ENCODE data around the gene ADGRA3.

Gene ADGRA3

DNA sequence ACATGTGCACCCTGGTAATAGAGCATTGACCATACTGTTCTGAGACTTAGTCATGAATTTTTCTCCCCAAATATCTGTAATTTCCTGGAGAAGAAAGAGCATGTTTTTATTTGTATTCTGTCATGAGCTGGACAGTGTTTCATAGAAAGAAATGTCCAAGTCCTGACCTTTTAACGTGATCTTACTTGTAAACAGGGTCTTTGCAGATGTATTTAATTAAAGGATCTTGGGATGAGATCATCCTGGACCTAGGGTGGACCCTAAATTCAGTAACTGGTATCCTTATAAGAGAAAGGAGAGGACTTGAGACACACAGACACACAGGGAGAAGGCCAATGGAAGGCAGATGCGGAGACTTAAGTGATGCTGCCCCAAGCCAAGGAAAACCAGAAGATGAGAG lies 3.6 kb downstream of the ADGRA3 start:
- Histone ChIP-seq H3K9ac (ENCODE audit: low read length in 5 of 5) (no peak overlapping the region), H3K9me3 (ENCODE audit: control insufficient read depth in 5 of 5, low read length in 5 of 5) (no peaks in the 10 kb centered on the region), H3K4me1 (ENCODE audit: control insufficient read depth in 5 of 5, insufficient read depth in 5 of 5, low read length in 5 of 5) (peaks cover 5 to 31% (median 26%) of the 10 kb centered on the region in 5 donors), H3K27me3 (ENCODE audit: control insufficient read depth in 5 of 5, insufficient read depth in 4 of 5, low read length in 5 of 5) (no peaks in the 10 kb centered on the region), H3K4me3 (ENCODE audit: low read depth in 1 of 5, low read length in 5 of 5) (no peak overlapping the region), H3K27ac (ENCODE audit: low read depth, low read length) (no peak overlapping the region), H3K36me3 (ENCODE audit: control insufficient read depth in 5 of 5, insufficient read depth in 5 of 5, low read length in 5 of 5) (no peaks in the 10 kb centered on the region)

DNA sequence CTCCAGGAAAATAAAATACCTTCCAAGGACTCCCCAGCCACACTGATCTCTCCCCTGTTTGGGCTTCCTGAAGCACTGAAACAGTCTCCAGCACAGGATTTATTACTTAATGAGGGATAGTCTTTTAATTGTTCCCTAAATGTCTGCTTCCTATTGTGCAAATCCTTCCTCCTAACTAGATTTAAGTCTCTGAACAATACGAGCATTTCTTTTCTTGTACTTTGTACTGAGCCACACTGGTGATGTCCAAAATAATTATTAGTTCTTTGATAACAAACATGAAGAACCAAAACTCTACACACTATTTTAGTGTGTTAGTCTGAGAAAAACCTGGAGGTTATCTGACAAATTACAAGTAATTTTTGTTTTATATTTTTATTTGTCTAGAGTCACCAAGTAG lies 5.1 kb downstream of the ADGRA3 start:
- Histone ChIP-seq H3K9ac (ENCODE audit: low read length in 5 of 5) (no peak overlapping the region), H3K27me3 (ENCODE audit: control insufficient read depth in 5 of 5, insufficient read depth in 4 of 5, low read length in 5 of 5) (no peaks in the 10 kb centered on the region), H3K27ac (ENCODE audit: low read depth, low read length) (no peak overlapping the region), H3K9me3 (ENCODE audit: control insufficient read depth in 5 of 5, low read length in 5 of 5) (no peaks in the 10 kb centered on the region), H3K4me1 (ENCODE audit: control insufficient read depth in 5 of 5, insufficient read depth in 5 of 5, low read length in 5 of 5) (peaks cover 2 to 23% (median 20%) of the 10 kb centered on the region in 5 donors), H3K4me3 (ENCODE audit: low read depth in 1 of 5, low read length in 5 of 5) (no peak overlapping the region), H3K36me3 (ENCODE audit: control insufficient read depth in 5 of 5, insufficient read depth in 5 of 5, low read length in 5 of 5) (no peaks in the 10 kb centered on the region)

DNA sequence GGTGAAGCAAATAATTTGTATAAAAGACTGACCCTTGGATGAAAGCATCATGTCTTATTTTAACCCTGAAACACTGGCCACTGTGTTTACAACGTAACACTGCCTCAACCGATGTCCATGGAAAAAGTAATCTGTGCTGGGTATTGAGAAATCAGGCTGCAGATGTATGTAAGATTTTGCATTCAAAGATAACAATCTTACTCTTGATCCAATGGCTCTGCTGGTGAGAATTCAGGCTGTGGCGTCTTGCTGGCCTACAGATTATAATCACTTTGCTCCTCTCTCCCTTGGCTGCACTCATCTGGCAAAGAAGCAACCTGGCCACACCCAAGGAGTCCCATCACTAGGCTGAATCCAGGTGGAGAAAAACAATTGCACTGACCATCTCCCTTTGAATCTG lies 7.5 kb downstream of the ADGRA3 start:
- Histone ChIP-seq H3K9ac (ENCODE audit: low read length in 5 of 5) (no peak overlapping the region), H3K4me1 (ENCODE audit: control insufficient read depth in 5 of 5, insufficient read depth in 5 of 5, low read length in 5 of 5) (peaks cover 0 to 11% (median 6%) of the 10 kb centered on the region in 5 donors), H3K36me3 (ENCODE audit: control insufficient read depth in 5 of 5, insufficient read depth in 5 of 5, low read length in 5 of 5) (no peaks in the 10 kb centered on the region), H3K27me3 (ENCODE audit: control insufficient read depth in 5 of 5, insufficient read depth in 4 of 5, low read length in 5 of 5) (no peaks in the 10 kb centered on the region), H3K9me3 (ENCODE audit: control insufficient read depth in 5 of 5, low read length in 5 of 5) (no peaks in the 10 kb centered on the region), H3K27ac (ENCODE audit: low read depth, low read length) (no peak overlapping the region), H3K4me3 (ENCODE audit: low read depth in 1 of 5, low read length in 5 of 5) (no peak overlapping the region)

DNA sequence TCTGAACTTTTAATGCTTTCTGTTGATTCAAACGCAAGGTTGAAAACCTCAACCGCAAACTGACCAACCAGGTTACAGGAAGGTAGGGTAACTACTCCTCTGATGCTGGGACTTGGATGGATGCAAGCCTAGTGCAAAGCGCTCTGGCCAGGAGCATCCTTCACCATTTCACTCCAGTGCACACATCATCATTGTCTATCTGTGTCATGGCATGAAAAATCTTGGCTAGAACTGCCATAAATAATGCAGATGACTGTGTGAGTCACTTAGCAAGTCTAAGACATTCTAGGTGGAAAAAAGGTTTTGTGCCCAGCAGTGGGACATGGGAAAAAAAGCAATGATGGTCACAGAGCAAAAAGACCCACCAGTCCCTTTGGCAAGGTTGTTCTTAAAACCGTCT lies 10.9 kb downstream of the ADGRA3 start:
- Histone ChIP-seq H3K27ac (ENCODE audit: low read depth, low read length) (no peak overlapping the region), H3K9ac (ENCODE audit: low read length in 5 of 5) (no peak overlapping the region), H3K4me3 (ENCODE audit: low read depth in 1 of 5, low read length in 5 of 5) (no peak overlapping the region), H3K4me1 (ENCODE audit: control insufficient read depth in 5 of 5, insufficient read depth in 5 of 5, low read length in 5 of 5) (peaks cover 0 to 18% (median 13%) of the 10 kb centered on the region in 5 donors), H3K36me3 (ENCODE audit: control insufficient read depth in 5 of 5, insufficient read depth in 5 of 5, low read length in 5 of 5) (no peaks in the 10 kb centered on the region), H3K27me3 (ENCODE audit: control insufficient read depth in 5 of 5, insufficient read depth in 4 of 5, low read length in 5 of 5) (no peaks in the 10 kb centered on the region), H3K9me3 (ENCODE audit: control insufficient read depth in 5 of 5, low read length in 5 of 5) (no peaks in the 10 kb centered on the region)

DNA sequence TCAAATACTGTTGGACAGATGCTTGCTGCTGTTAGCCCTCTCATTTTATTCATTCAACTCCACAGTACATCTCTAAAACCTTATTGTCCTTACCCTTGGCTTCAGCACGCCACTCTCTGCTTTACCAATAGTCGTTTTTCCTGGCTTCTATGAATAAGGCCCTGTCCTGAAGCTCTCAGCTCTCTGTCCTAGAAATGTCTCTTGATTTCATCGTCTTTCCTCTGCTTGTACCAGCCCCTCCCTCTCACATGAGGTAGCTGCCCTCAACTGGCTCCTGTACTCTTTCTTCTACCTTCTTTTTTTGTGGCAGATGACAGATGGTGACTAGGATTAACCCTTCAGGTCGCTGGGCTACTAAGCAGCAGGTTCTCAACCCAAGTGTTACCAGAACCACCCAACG lies 11.4 kb downstream of the ADGRA3 start:
- H3K27ac ChIP-seq (ENCODE audit: low read depth, low read length): no peak overlapping the region
- no peaks in the 10 kb centered on the region for H3K9me3 ChIP-seq (ENCODE audit: control insufficient read depth in 5 of 5, low read length in 5 of 5)
- no peak overlapping the region for H3K9ac ChIP-seq (ENCODE audit: low read length in 5 of 5)
- no peaks in the 10 kb centered on the region for H3K27me3 ChIP-seq (ENCODE audit: control insufficient read depth in 5 of 5, insufficient read depth in 4 of 5, low read length in 5 of 5)
- no peak overlapping the region for H3K4me3 ChIP-seq (ENCODE audit: low read depth in 1 of 5, low read length in 5 of 5)
- H3K36me3 ChIP-seq (ENCODE audit: control insufficient read depth in 5 of 5, insufficient read depth in 5 of 5, low read length in 5 of 5): no peaks in the 10 kb centered on the region
- peaks cover 0 to 18% (median 13%) of the 10 kb centered on the region in 5 donors for H3K4me1 ChIP-seq (ENCODE audit: control insufficient read depth in 5 of 5, insufficient read depth in 5 of 5, low read length in 5 of 5)

DNA sequence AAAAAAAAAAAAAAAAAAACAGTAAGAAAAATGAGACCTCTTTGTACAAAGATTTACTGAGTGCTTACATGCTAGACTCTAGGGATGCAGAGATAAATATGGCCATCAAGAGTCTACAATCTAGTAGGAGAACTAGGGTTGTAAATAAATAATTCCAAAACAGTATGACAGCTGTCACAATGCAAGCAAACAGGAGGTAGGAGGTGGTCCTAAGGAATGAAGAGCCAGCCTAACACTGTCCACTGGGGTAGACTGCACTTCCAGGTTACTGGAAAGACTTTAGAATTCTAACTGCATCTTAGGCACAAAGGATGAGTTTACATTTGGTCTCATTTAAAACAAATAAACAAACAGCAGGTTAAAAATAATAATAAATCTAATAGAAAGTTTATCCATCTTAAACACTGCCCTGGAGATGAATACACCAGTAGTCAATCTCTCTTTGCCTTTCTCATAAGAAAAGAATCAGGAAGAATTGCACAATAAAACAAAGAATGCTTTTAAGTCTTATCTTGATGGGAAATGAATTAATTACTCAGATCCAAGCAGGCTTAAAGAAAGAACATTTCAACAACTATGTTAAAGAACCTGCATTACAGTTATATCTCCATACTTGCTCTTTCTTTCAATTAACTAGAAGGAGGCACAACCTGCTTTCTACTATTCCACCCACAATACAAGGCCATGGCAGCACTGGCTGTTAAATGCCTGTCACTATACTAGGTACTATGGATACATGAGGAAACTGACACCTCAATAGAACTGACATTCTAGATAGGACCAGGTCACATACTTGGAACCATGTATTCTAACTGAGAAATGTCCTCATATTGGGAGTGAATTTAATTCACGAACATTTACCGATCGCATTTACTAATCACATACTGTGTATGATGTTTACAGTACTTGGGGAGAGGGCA lies 12.7 kb downstream of the ADGRA3 start:
- H3K4me3 ChIP-seq (ENCODE audit: low read depth in 1 of 5, low read length in 5 of 5): no peak overlapping the region
- peak overlapping the region in 1 of 5 donors; percentile 16 for H3K9ac ChIP-seq (ENCODE audit: low read length in 5 of 5)
- H3K27ac ChIP-seq (ENCODE audit: low read depth, low read length): no peak overlapping the region
- no peaks in the 10 kb centered on the region for H3K27me3 ChIP-seq (ENCODE audit: control insufficient read depth in 5 of 5, insufficient read depth in 4 of 5, low read length in 5 of 5)
- no peaks in the 10 kb centered on the region for H3K9me3 ChIP-seq (ENCODE audit: control insufficient read depth in 5 of 5, low read length in 5 of 5)
- peaks cover 0 to 13% (median 6%) of the 10 kb centered on the region in 5 donors for H3K4me1 ChIP-seq (ENCODE audit: control insufficient read depth in 5 of 5, insufficient read depth in 5 of 5, low read length in 5 of 5)
- H3K36me3 ChIP-seq (ENCODE audit: control insufficient read depth in 5 of 5, insufficient read depth in 5 of 5, low read length in 5 of 5): no peaks in the 10 kb centered on the region

DNA sequence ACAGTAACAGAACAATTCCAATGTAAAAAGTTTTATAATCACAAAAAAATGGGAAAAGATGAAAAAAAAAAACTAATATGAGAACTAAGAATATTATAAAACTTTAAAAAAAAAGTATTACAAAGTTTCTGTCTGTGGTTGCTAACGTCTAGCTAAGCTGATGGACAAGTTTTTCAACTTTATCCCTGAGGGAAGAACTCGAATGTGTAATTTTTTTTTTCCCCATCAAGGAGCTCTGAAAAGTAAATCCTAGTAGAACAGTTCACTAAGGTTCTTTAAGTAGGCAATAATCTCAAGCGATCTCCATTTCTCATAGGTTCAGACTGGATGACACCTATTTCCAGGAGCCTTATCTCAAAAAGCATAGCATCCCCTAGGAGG lies 14.2 kb downstream of the ADGRA3 start:
- peaks cover 0 to 10% (median 5%) of the 10 kb centered on the region in 5 donors for H3K4me1 ChIP-seq (ENCODE audit: control insufficient read depth in 5 of 5, insufficient read depth in 5 of 5, low read length in 5 of 5)
- no peaks in the 10 kb centered on the region for H3K27me3 ChIP-seq (ENCODE audit: control insufficient read depth in 5 of 5, insufficient read depth in 4 of 5, low read length in 5 of 5)
- no peaks in the 10 kb centered on the region for H3K36me3 ChIP-seq (ENCODE audit: control insufficient read depth in 5 of 5, insufficient read depth in 5 of 5, low read length in 5 of 5)
- no peak overlapping the region for H3K4me3 ChIP-seq (ENCODE audit: low read depth in 1 of 5, low read length in 5 of 5)
- no peaks in the 10 kb centered on the region for H3K9me3 ChIP-seq (ENCODE audit: control insufficient read depth in 5 of 5, low read length in 5 of 5)
- no peak overlapping the region for H3K9ac ChIP-seq (ENCODE audit: low read length in 5 of 5)
- H3K27ac ChIP-seq (ENCODE audit: low read depth, low read length): no peak overlapping the region

DNA sequence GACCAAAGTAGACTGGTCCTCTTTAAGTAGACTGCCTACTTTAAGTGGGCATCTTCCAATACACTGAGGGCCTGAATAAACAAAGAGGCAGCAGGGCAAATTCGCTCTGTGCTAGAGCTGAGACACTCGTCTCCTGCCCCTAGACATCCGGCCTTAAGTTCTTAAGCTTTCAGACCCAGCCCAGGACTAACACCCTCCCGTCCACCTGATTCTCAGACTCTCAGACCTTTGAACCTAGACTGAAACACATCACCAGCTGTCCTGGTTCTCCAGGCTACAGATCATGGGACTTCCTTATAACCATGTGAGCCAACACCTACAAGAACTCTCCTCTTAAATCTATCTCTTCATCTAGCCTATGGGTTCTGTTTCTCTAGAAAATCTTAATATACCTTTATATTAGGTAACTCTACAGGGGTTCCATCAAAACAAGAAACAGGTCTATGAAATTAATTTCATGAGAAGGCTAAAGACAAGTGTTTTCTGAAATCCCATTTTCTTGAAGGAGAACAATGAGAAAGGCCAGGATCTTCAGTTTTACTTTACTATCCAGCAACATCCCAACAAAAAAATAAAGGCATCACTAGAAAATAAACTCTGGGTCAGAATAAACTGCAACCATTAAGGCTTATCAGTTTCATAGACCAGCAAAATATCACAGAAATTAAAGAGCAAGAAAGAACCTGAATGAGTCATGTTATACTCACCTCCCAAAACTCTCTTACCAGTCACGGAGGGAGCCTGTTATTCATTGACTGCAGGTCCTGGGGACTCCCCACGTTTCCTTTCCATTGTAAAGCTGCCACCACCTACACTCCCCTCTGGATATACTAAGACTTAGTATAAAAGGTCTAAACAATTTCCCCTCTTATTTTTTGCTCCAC lies 14.8 kb downstream of the ADGRA3 start:
- H3K27ac ChIP-seq (ENCODE audit: low read depth, low read length): no peak overlapping the region

DNA sequence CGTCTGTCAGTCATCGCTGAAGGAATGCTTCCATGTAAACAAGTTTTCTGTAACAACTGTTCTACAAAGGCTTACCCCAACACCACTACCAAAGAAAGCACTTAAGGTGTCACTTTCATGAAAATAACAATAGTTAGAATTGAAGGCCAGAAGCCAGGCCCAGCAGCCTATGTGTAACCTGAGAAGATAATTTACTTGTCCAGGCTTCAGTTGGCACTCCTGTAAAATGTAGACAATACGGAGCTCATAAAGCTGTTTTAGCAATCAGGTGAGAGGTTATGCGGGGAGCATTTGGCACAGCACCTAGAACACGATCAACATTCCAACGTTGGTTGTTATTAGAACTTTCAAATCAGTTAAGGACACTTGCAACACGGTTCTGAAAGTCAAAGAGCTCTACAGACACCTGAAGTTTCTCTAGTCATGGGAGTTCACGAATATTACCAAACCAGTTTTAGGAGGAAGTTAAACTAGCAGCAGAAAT lies 15.7 kb downstream of the ADGRA3 start:
- Histone ChIP-seq H3K27me3 (ENCODE audit: control insufficient read depth in 5 of 5, insufficient read depth in 4 of 5, low read length in 5 of 5) (no peaks in the 10 kb centered on the region), H3K4me1 (ENCODE audit: control insufficient read depth in 5 of 5, insufficient read depth in 5 of 5, low read length in 5 of 5) (peaks cover 0 to 10% (median 5%) of the 10 kb centered on the region in 5 donors), H3K9me3 (ENCODE audit: control insufficient read depth in 5 of 5, low read length in 5 of 5) (no peaks in the 10 kb centered on the region), H3K36me3 (ENCODE audit: control insufficient read depth in 5 of 5, insufficient read depth in 5 of 5, low read length in 5 of 5) (no peaks in the 10 kb centered on the region), H3K27ac (ENCODE audit: low read depth, low read length) (no peak overlapping the region), H3K9ac (ENCODE audit: low read length in 5 of 5) (no peak overlapping the region), H3K4me3 (ENCODE audit: low read depth in 1 of 5, low read length in 5 of 5) (no peak overlapping the region)

More for the DNA sequence above, 14.8 kb downstream of the ADGRA3 start:
- Histone ChIP-seq H3K9me3 (ENCODE audit: control insufficient read depth in 5 of 5, low read length in 5 of 5) (no peaks in the 10 kb centered on the region), H3K9ac (ENCODE audit: low read length in 5 of 5) (no peak overlapping the region), H3K4me3 (ENCODE audit: low read depth in 1 of 5, low read length in 5 of 5) (no peak overlapping the region), H3K36me3 (ENCODE audit: control insufficient read depth in 5 of 5, insufficient read depth in 5 of 5, low read length in 5 of 5) (no peaks in the 10 kb centered on the region), H3K4me1 (ENCODE audit: control insufficient read depth in 5 of 5, insufficient read depth in 5 of 5, low read length in 5 of 5) (peaks cover 0 to 10% (median 5%) of the 10 kb centered on the region in 5 donors), H3K27me3 (ENCODE audit: control insufficient read depth in 5 of 5, insufficient read depth in 4 of 5, low read length in 5 of 5) (no peaks in the 10 kb centered on the region)

DNA sequence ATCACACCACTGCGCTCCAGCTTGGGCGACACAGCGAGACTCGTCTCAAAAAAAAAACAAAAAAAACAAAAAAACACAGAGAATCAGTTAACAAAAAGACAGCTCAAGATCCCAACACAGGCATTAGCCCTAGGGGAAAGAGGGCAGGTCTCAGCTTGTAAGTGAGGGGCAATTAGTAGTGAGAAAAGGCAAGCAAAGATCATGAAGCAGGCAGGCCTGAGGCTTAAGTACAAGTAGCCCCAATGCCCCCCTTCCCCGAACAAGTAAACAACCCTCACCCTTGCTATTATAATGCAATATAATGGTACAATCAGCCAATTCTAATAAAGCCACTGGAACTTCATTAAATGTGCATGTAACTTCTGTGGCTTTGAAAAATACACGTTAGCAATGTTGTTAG lies 17.0 kb downstream of the ADGRA3 start:
- no peak overlapping the region for H3K4me3 ChIP-seq (ENCODE audit: low read depth in 1 of 5, low read length in 5 of 5)
- no peak overlapping the region for H3K9ac ChIP-seq (ENCODE audit: low read length in 5 of 5)
- no peaks in the 10 kb centered on the region for H3K9me3 ChIP-seq (ENCODE audit: control insufficient read depth in 5 of 5, low read length in 5 of 5)
- no peak overlapping the region for H3K27ac ChIP-seq (ENCODE audit: low read depth, low read length)
- peaks cover 0 to 10% (median 5%) of the 10 kb centered on the region in 5 donors for H3K4me1 ChIP-seq (ENCODE audit: control insufficient read depth in 5 of 5, insufficient read depth in 5 of 5, low read length in 5 of 5)
- H3K27me3 ChIP-seq (ENCODE audit: control insufficient read depth in 5 of 5, insufficient read depth in 4 of 5, low read length in 5 of 5): no peaks in the 10 kb centered on the region
- H3K36me3 ChIP-seq (ENCODE audit: control insufficient read depth in 5 of 5, insufficient read depth in 5 of 5, low read length in 5 of 5): no peaks in the 10 kb centered on the region

Measured in subcutaneous abdominal adipose tissue (tissue), 5 donors.